ENCODE results near the gene ZNF547. TPM values are rescaled to one million over a fixed set of nuclear protein-coding genes. Genes with fewer than 3 reads are reported as not detected.

The ZNF547 gene
- total RNA-seq, 2 experiments from 2014 or later: 1.4 to 2.1 TPM

GRCh38 chr19:57327993-57328392 is 35.4 kb upstream of the ZNF547 start:
- peaks cover 96% of the 10 kb centered on the region for H3K36me3 Mint-ChIP-seq (ENCODE audit: low read depth)
- TF ChIP-seq CTCF (IDR thresholded peaks at IDR 0.05): no peak
- no peak overlapping the region for H3K27ac ChIP-seq (ENCODE audit: low read depth in 1 of 2, low read length in 2 of 2)
- H3K4me1 Mint-ChIP-seq (ENCODE audit: low read depth): no peaks in the 10 kb centered on the region
- no peak overlapping the region for H3K27ac Mint-ChIP-seq
- no peak overlapping the region for H3K4me3 Mint-ChIP-seq
- no peaks in the 10 kb centered on the region for H3K27me3 ChIP-seq (ENCODE audit: control insufficient read depth in 1 of 2, insufficient read depth in 2 of 2, low read length in 2 of 2)
- no peak overlapping the region for H3K4me3 ChIP-seq (ENCODE audit: low read length)
- peaks cover 56% of the 10 kb centered on the region for H3K36me3 ChIP-seq (ENCODE audit: insufficient read depth, low read length)
- POLR2A ChIA-PET: no interaction called here
- H3K4me1 ChIP-seq (ENCODE audit: insufficient read depth, low read length): no peaks in the 10 kb centered on the region
- peaks cover 72 to 76% of the 10 kb centered on the region in 2 experiments for H3K9me3 ChIP-seq (ENCODE audit: control insufficient read depth in 1 of 2, insufficient read depth in 1 of 2, low read length in 2 of 2)
- ATAC-seq (ENCODE audit: poor library complexity) (no peak), DNase-seq (no peak)
- CTCF ChIA-PET: no interaction called here
- no peaks in the 10 kb centered on the region for H3K27me3 Mint-ChIP-seq
- H3K9me3 Mint-ChIP-seq: peaks cover 10% of the 10 kb centered on the region
- intact Hi-C loops (cut with DNase I, micrococcal nuclease): no loop called here

DNA sequence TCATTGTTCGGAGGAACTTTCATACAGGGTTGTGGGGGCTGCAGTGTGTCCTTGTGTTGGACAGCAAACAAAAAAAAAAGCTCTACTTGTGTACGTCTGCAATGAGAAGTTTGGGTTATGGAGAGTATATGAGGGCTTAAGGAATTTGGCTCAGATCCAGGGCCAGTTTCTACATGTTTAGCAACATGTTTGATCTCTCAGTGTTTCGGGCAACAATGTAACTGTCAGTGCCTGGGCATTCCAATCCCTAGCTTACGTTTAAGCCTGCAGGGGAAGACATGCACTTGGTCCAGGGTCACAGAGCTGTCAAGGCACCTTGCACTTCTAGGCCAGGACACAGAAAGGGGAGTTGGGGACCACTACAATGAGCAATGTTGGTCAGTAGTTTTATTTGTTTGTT is 29.2 kb upstream of the ZNF547 start:
- ChIA-PET CTCF (no interaction called here), POLR2A (no interaction called here)
- TF ChIP-seq CTCF (IDR thresholded peaks at IDR 0.05): no peak
- Histone ChIP-seq H3K9me3 (ENCODE audit: control insufficient read depth in 1 of 2, insufficient read depth in 1 of 2, low read length in 2 of 2) (peaks cover 28 to 55% of the 10 kb centered on the region in 2 experiments), H3K36me3 (ENCODE audit: insufficient read depth, low read length) (no peaks in the 10 kb centered on the region), H3K4me3 (ENCODE audit: low read length) (no peak overlapping the region), H3K4me1 (ENCODE audit: insufficient read depth, low read length) (no peaks in the 10 kb centered on the region), H3K27me3 (ENCODE audit: control insufficient read depth in 1 of 2, insufficient read depth in 2 of 2, low read length in 2 of 2) (no peaks in the 10 kb centered on the region), H3K27ac (ENCODE audit: low read depth in 1 of 2, low read length in 2 of 2) (no peak overlapping the region)
- H3K27ac Mint-ChIP-seq: no peak overlapping the region
- peaks cover 71% of the 10 kb centered on the region for H3K36me3 Mint-ChIP-seq (ENCODE audit: low read depth)
- peaks cover 2% of the 10 kb centered on the region for H3K9me3 Mint-ChIP-seq
- no peaks in the 10 kb centered on the region for H3K27me3 Mint-ChIP-seq
- DNase-seq: no peak
- no peak overlapping the region for H3K4me3 Mint-ChIP-seq
- no peaks in the 10 kb centered on the region for H3K4me1 Mint-ChIP-seq (ENCODE audit: low read depth)
- no peak for ATAC-seq (ENCODE audit: poor library complexity)
- intact Hi-C loops (cut with DNase I, micrococcal nuclease): no loop called here

DNA sequence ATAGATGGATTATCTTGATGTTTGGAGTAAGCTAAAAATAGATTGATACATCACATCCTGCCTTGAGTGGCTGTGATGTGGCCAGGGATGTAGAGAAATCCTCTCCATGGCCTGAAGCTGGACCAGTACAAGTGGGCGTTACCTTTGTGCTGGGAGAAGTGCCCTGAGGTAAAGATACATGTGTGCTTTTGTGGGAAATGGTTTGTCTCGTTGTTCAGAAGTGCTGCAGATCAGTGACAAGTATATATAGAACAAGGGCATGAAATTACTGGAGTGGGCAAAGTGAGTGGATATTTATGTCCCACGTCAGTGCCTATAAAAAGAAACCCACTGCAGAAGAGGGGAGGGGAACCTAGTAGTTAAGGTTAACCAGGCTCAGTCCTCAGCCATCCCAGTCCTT is 24.5 kb upstream of the ZNF547 start:
- no peak overlapping the region for H3K27ac Mint-ChIP-seq
- intact Hi-C loops (cut with DNase I, micrococcal nuclease): no loop called here
- H3K9me3 ChIP-seq (ENCODE audit: control insufficient read depth in 1 of 2, insufficient read depth in 1 of 2, low read length in 2 of 2): peaks cover 14 to 29% of the 10 kb centered on the region in 2 experiments

More for the DNA sequence above, 24.5 kb upstream of the ZNF547 start:
- ChIA-PET CTCF (no interaction called here), POLR2A (no interaction called here)
- Mint-ChIP-seq H3K9me3 (peaks cover 7% of the 10 kb centered on the region), H3K4me3 (no peak overlapping the region), H3K27me3 (no peaks in the 10 kb centered on the region), H3K36me3 (ENCODE audit: low read depth) (peaks cover 37% of the 10 kb centered on the region), H3K4me1 (ENCODE audit: low read depth) (no peaks in the 10 kb centered on the region)
- ATAC-seq (ENCODE audit: poor library complexity) (no peak), DNase-seq (no peak)
- Histone ChIP-seq H3K27me3 (ENCODE audit: control insufficient read depth in 1 of 2, insufficient read depth in 2 of 2, low read length in 2 of 2) (no peaks in the 10 kb centered on the region), H3K36me3 (ENCODE audit: insufficient read depth, low read length) (no peaks in the 10 kb centered on the region), H3K4me1 (ENCODE audit: insufficient read depth, low read length) (no peaks in the 10 kb centered on the region), H3K4me3 (ENCODE audit: low read length) (no peak overlapping the region), H3K27ac (ENCODE audit: low read depth in 1 of 2, low read length in 2 of 2) (no peak overlapping the region)
- no peak for TF ChIP-seq CTCF (IDR thresholded peaks at IDR 0.05)
